Measurements from ENCODE around the gene CEP20.

DNA sequence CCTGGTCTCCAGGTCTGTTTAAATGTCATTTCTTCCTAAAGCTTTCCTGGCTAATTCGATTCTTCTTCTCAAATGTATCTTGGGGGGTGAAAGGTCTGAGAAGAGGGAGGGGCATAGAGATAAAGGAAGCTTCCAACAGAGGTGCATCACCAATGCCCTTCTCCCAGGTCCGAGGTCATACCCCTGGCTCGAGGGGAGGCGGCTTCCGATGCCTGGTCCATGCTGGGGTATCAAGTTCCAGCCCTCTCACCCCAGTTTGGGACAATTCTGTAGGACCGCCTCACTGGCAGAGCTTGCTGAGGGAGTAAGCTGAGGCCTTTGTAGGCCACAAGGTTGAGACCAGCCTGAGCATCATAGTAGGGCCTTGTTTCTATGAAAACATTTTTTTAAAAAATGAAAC is 10.3 kb upstream of the CEP20 start:
- TF ChIP-seq POLR2AphosphoS5 (IDR thresholded peaks at IDR 0.05; ENCODE audit: low read depth, low read length) (no peak), POLR2A (IDR thresholded peaks at IDR 0.05; ENCODE audit: low read depth, low read length) (no peak), TAF1 (IDR thresholded peaks at IDR 0.05; ENCODE audit: low read depth, low read length) (no peak), POU2F2 (IDR thresholded peaks at IDR 0.05; ENCODE audit: low read depth, low read length) (no peak), SPI1 (IDR thresholded peaks at IDR 0.05; ENCODE audit: low read depth, low read length) (no peak)

Measured in GM12891 (cell line).